NB4 (cell line): ENCODE measurements around the gene CD86.

Experiments
- DNase-seq: peaks from one replicate; pipeline ENCODE4 v3.0.0; 2010; ENCODE audit warnings: low read depth
- H3K4me3 ChIP-seq: one replicate; pipeline ENCODE4 v1.5.1; 2011; ENCODE audit warnings: mild to moderate bottlenecking, low read depth, low read length, moderate library complexity
- CTCF ChIP-seq: IDR thresholded peaks from one replicate; pipeline ENCODE4 v1.5.1; 2012; ENCODE audit warnings: low read depth, low read length
- MYC ChIP-seq: IDR thresholded peaks from 2 replicates; pipeline ENCODE4 v1.6.1; 2011; ENCODE audit warnings: low read depth, low read length
- POLR2A ChIP-seq: IDR thresholded peaks from 2 replicates; pipeline ENCODE4 v1.6.1; 2011; ENCODE audit warnings: mild to moderate bottlenecking; ENCODE audit not compliant: insufficient read length; ENCODE audit errors: extremely low read depth
- TF ChIP-seq, protein P1 (sequence below): IDR thresholded peaks from 2 replicates; pipeline ENCODE4 v1.6.1; 2011; ENCODE audit warnings: low read depth, low read length

The CD86 gene

GRCh38 chr3:122066331-122067213 is 11.4 kb downstream of the CD86 start:
- peak; percentile 40 for DNase-seq
- TF ChIP-seq, protein P1, sequence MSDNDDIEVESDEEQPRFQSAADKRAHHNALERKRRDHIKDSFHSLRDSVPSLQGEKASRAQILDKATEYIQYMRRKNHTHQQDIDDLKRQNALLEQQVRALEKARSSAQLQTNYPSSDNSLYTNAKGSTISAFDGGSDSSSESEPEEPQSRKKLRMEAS: no peak
- TF ChIP-seq POLR2A (no peak), CTCF (no peak), MYC (no peak)

DNA sequence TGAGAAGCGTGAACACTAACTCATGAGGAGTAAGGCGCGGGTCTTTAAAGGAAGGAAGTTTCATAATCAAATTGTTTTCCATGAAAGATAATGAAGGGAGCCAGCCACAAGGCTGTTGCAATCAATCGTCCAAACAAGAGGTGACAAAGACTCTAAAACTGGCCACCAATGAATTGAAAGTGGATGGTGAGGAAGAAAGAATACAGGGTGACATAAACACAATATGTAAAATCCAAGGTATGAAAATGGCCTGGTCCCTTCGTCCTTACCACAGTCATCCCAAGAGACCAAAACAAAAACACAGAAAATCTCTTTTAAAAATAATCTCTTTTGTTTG is 12.0 kb downstream of the CD86 start:
- no peak overlapping the region for H3K4me3 ChIP-seq
- TF ChIP-seq POLR2A (no peak), MYC (peak; percentile 79)
- TF ChIP-seq, protein P1: peak; percentile 61
- DNase-seq: peak; percentile 93

More at GRCh38 chr3:122066331-122067213, 11.4 kb downstream of the CD86 start:
- H3K4me3 ChIP-seq: no peak overlapping the region

DNA sequence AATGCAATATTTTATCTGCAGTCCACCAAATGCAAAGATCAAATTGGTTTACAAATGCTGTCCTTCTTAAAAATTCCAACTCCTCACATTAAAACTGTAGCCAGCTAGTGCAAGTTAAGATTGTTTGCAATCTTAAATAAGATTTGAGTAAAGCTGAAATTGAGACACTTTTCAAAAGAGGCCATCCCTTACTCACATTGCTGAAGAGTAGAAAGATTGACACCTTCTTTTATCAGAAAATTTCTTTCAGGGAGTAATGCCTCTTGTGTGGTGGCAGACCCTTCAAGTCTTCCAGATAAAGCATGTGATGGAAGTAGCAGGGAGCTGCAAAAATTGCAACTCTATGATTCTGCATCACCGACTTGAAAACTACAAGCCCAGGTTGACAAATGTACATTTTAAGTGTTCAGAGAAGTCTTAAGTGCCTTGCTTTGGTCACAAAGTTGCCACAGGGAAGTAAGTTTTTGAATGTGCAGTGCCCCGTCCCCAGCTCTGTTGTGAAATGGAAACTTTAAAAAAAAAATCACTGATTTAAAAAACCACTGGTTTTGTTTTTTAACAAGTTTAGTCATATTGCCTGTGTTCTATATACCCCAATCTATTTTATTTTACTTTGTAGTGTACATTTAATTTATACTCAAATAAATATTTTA is 12.6 kb downstream of the CD86 start:
- DNase-seq: peak; percentile 61
- no peak for TF ChIP-seq MYC
- no peak for TF ChIP-seq CTCF
- TF ChIP-seq, protein P1: no peak
- no peak for TF ChIP-seq POLR2A

DNA sequence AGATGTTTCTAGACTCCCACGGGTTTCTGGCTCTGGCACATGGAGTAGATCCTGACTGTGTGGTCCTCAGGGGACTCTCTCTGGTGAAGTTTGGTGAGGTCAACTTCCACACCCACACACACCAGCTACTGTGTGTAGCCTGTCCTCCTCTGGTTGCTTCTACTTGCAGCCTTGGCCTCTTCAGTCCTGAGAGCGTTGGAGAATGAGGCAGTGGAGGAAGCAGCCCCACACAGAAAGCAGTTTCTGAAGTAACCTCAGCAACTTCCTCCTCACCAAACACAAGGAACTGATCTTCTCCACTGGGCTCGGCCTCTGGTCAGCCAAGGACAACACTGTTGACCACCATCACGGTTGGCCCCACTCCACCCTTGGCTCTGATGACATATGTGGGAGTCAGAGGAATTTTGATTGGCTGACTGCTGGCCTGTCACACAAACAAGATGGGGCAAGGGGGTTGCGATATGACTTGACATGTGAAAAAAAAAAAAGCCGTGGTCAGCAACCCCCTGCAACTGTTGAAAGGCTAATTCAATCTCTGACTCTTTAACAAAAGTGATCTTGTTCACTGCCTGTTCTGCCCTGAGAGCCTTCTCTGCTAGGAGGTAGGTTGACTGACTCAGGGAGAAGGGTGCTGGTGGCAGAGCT is 19.6 kb downstream of the CD86 start:
- H3K4me3 ChIP-seq: no peak overlapping the region
- peak; percentile 87 for DNase-seq

More for the DNA sequence above, 12.6 kb downstream of the CD86 start:
- H3K4me3 ChIP-seq: no peak overlapping the region

GRCh38 chr3:122076491-122077292 is 21.5 kb downstream of the CD86 start:
- TF ChIP-seq MYC (no peak), POLR2A (no peak)
- TF ChIP-seq, protein P1: no peak
- H3K4me3 ChIP-seq: no peak overlapping the region
- peak; percentile 49 for DNase-seq

More for the DNA sequence above, 19.6 kb downstream of the CD86 start:
- TF ChIP-seq MYC: no peak
- TF ChIP-seq CTCF: no peak
- no peak for TF ChIP-seq POLR2A
- TF ChIP-seq, protein P1: no peak
